ENCODE results near the gene RBBP6. TPM values are rescaled to one million over a fixed set of nuclear protein-coding genes. Genes with fewer than 3 reads are reported as not detected.

RBBP6 gene
- total and polyA plus RNA-seq, 2 experiments from 2014 or later: 40.2 to 88.9 TPM

DNA sequence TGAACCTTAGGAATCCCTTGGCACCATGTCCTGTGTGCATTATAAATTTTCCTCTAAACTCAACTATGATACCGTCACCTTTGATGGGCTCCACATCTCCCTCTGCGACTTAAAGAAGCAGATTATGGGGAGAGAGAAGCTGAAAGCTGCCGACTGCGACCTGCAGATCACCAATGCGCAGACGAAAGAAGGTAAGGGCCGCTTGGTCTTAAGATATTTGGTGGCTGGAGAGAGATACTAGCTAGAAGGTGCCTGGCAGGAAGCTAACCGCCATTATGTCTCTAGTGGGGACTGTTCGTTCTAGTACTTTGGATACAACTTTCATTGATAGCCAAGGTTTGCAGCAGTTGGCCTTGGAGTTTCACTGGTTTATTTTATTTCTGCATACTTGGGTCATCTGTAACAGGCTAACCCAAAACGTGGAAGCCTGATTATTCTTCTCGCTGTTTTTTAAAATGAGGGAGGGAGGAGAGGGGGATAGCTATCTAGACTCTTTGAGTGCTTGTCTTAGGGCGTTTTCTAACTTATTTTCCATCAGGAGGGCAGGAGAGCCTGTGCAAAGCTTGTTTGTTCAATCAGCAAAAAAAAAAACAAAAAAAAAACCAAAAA is 1.3 kb downstream of the RBBP6 start:
- peak overlapping the region; percentile 97 for H3K27ac Mint-ChIP-seq
- Histone ChIP-seq H3K4me3 (peak overlapping the region; percentile 97), H3K4me2 (peak overlapping the region; percentile 84), H3K27ac (ENCODE audit: low read depth) (peak overlapping the region; percentile 97), H3K36me3 (ENCODE audit: insufficient read depth) (no peaks in the 10 kb centered on the region), H3K9me2 (ENCODE audit: insufficient read depth) (no peaks in the 10 kb centered on the region), H3K79me2 (replicated peaks; ENCODE audit: insufficient read depth) (peaks cover 59% of the 10 kb centered on the region), H3K27me3 (ENCODE audit: insufficient read depth) (no peaks in the 10 kb centered on the region), H3K4me1 (ENCODE audit: insufficient read depth) (peaks cover 29% of the 10 kb centered on the region), H2AFZ (0 out of 2 replicates have a peak overlapping the region, but pooled peaks have one; percentile 4), H3F3A (replicated peaks; ENCODE audit: low read depth) (no peaks in the 10 kb centered on the region), H4K20me1 (replicated peaks; ENCODE audit: insufficient read depth) (peaks cover 41% of the 10 kb centered on the region)
- DNase-seq (ENCODE audit: low spot score) (peak; percentile 40), ATAC-seq (peak; percentile 5; the same call in 1 of the 3 replicates)
- TF ChIP-seq CREB1 (CRISPR knock-in tag; IDR thresholded peaks at IDR 0.05; ENCODE audit: low read depth): no peak
- TF ChIP-seq, protein P1, sequence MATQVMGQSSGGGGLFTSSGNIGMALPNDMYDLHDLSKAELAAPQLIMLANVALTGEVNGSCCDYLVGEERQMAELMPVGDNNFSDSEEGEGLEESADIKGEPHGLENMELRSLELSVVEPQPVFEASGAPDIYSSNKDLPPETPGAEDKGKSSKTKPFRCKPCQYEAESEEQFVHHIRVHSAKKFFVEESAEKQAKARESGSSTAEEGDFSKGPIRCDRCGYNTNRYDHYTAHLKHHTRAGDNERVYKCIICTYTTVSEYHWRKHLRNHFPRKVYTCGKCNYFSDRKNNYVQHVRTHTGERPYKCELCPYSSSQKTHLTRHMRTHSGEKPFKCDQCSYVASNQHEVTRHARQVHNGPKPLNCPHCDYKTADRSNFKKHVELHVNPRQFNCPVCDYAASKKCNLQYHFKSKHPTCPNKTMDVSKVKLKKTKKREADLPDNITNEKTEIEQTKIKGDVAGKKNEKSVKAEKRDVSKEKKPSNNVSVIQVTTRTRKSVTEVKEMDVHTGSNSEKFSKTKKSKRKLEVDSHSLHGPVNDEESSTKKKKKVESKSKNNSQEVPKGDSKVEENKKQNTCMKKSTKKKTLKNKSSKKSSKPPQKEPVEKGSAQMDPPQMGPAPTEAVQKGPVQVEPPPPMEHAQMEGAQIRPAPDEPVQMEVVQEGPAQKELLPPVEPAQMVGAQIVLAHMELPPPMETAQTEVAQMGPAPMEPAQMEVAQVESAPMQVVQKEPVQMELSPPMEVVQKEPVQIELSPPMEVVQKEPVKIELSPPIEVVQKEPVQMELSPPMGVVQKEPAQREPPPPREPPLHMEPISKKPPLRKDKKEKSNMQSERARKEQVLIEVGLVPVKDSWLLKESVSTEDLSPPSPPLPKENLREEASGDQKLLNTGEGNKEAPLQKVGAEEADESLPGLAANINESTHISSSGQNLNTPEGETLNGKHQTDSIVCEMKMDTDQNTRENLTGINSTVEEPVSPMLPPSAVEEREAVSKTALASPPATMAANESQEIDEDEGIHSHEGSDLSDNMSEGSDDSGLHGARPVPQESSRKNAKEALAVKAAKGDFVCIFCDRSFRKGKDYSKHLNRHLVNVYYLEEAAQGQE (IDR thresholded peaks at IDR 0.05; ENCODE audit: unreplicated experiment): no peak
- TF ChIP-seq EZH2phosphoT487 (IDR thresholded peaks at IDR 0.05; ENCODE audit: unreplicated experiment): no peak
- no peak for TF ChIP-seq ZNF331 (CRISPR knock-in tag; IDR thresholded peaks at IDR 0.05; ENCODE audit: low read depth)
- TF ChIP-seq EZH2 (IDR thresholded peaks at IDR 0.05; ENCODE audit: low read depth, unreplicated experiment): no peak
- no peak for TF ChIP-seq JUNB (IDR thresholded peaks at IDR 0.05; ENCODE audit: unreplicated experiment)
- TF ChIP-seq, protein P2, sequence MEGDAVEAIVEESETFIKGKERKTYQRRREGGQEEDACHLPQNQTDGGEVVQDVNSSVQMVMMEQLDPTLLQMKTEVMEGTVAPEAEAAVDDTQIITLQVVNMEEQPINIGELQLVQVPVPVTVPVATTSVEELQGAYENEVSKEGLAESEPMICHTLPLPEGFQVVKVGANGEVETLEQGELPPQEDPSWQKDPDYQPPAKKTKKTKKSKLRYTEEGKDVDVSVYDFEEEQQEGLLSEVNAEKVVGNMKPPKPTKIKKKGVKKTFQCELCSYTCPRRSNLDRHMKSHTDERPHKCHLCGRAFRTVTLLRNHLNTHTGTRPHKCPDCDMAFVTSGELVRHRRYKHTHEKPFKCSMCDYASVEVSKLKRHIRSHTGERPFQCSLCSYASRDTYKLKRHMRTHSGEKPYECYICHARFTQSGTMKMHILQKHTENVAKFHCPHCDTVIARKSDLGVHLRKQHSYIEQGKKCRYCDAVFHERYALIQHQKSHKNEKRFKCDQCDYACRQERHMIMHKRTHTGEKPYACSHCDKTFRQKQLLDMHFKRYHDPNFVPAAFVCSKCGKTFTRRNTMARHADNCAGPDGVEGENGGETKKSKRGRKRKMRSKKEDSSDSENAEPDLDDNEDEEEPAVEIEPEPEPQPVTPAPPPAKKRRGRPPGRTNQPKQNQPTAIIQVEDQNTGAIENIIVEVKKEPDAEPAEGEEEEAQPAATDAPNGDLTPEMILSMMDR (conservative IDR thresholded peaks at IDR 0.05; ENCODE audit: low read depth in 2 of 2): no peak
- TF ChIP-seq, protein P3, sequence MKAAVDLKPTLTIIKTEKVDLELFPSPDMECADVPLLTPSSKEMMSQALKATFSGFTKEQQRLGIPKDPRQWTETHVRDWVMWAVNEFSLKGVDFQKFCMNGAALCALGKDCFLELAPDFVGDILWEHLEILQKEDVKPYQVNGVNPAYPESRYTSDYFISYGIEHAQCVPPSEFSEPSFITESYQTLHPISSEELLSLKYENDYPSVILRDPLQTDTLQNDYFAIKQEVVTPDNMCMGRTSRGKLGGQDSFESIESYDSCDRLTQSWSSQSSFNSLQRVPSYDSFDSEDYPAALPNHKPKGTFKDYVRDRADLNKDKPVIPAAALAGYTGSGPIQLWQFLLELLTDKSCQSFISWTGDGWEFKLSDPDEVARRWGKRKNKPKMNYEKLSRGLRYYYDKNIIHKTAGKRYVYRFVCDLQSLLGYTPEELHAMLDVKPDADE (IDR thresholded peaks at IDR 0.05): no peak
- TF ChIP-seq, protein P4, sequence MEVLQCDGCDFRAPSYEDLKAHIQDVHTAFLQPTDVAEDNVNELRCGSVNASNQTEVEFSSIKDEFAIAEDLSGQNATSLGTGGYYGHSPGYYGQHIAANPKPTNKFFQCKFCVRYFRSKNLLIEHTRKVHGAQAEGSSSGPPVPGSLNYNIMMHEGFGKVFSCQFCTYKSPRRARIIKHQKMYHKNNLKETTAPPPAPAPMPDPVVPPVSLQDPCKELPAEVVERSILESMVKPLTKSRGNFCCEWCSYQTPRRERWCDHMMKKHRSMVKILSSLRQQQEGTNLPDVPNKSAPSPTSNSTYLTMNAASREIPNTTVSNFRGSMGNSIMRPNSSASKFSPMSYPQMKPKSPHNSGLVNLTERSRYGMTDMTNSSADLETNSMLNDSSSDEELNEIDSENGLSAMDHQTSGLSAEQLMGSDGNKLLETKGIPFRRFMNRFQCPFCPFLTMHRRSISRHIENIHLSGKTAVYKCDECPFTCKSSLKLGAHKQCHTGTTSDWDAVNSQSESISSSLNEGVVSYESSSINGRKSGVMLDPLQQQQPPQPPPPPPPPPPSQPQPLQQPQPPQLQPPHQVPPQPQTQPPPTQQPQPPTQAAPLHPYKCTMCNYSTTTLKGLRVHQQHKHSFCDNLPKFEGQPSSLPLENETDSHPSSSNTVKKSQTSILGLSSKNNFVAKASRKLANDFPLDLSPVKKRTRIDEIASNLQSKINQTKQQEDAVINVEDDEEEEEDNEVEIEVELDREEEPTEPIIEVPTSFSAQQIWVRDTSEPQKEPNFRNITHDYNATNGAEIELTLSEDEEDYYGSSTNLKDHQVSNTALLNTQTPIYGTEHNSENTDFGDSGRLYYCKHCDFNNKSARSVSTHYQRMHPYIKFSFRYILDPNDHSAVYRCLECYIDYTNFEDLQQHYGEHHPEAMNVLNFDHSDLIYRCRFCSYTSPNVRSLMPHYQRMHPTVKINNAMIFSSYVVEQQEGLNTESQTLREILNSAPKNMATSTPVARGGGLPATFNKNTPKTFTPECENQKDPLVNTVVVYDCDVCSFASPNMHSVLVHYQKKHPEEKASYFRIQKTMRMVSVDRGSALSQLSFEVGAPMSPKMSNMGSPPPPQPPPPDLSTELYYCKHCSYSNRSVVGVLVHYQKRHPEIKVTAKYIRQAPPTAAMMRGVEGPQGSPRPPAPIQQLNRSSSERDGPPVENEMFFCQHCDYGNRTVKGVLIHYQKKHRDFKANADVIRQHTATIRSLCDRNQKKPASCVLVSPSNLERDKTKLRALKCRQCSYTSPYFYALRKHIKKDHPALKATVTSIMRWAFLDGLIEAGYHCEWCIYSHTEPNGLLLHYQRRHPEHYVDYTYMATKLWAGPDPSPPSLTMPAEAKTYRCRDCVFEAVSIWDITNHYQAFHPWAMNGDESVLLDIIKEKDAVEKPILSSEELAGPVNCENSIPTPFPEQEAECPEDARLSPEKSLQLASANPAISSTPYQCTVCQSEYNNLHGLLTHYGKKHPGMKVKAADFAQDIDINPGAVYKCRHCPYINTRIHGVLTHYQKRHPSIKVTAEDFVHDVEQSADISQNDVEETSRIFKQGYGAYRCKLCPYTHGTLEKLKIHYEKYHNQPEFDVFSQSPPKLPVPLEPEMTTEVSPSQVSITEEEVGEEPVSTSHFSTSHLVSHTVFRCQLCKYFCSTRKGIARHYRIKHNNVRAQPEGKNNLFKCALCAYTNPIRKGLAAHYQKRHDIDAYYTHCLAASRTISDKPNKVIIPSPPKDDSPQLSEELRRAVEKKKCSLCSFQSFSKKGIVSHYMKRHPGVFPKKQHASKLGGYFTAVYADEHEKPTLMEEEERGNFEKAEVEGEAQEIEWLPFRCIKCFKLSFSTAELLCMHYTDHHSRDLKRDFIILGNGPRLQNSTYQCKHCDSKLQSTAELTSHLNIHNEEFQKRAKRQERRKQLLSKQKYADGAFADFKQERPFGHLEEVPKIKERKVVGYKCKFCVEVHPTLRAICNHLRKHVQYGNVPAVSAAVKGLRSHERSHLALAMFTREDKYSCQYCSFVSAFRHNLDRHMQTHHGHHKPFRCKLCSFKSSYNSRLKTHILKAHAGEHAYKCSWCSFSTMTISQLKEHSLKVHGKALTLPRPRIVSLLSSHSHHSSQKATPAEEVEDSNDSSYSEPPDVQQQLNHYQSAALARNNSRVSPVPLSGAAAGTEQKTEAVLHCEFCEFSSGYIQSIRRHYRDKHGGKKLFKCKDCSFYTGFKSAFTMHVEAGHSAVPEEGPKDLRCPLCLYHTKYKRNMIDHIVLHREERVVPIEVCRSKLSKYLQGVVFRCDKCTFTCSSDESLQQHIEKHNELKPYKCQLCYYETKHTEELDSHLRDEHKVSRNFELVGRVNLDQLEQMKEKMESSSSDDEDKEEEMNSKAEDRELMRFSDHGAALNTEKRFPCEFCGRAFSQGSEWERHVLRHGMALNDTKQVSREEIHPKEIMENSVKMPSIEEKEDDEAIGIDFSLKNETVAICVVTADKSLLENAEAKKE (CRISPR knock-in tag; IDR thresholded peaks at IDR 0.05): no peak
- TF ChIP-seq ZNF114 (CRISPR knock-in tag; IDR thresholded peaks at IDR 0.05): no peak
- no peak for TF ChIP-seq POLR2AphosphoS5 (IDR thresholded peaks at IDR 0.05; ENCODE audit: low read depth)
- peak overlapping the region; percentile 100 for H3K4me3 Mint-ChIP-seq
- H3K36me3 Mint-ChIP-seq (ENCODE audit: low read depth): peaks cover 20% of the 10 kb centered on the region
- H3K27me3 Mint-ChIP-seq (ENCODE audit: insufficient read depth, low read depth, poor library complexity): peaks cover 6% of the 10 kb centered on the region
- H3K9me3 Mint-ChIP-seq: no peaks in the 10 kb centered on the region; the same call in 2 of the 3 replicates
- peaks cover 20% of the 10 kb centered on the region for H3K4me1 Mint-ChIP-seq

Data from GM23338 (cell line).